ENCODE data around the gene GREB1L. TPM values are rescaled to one million over a fixed set of nuclear protein-coding genes. Genes with fewer than 3 reads are reported as not detected.

Gene GREB1L
- total and polyA plus RNA-seq, 2 donors, result 0.09 to 0.50 TPM

GRCh38 chr18:21484851-21485636 lies 243.0 kb downstream of the GREB1L start:
- H3K9me3 ChIP-seq (ENCODE audit: control insufficient read depth in 2 of 2, insufficient read depth in 1 of 2, low read length in 1 of 2), result no peaks in the 10 kb centered on the region
- H3K27ac ChIP-seq (ENCODE audit: low read depth in 1 of 2, low read length in 1 of 2), result no peak overlapping the region
- WGBS, result 81% methylated on average over 7 of the region's 7 CpGs
- no peaks in the 10 kb centered on the region for H3K27me3 ChIP-seq (ENCODE audit: control insufficient read depth in 2 of 2, insufficient read depth in 1 of 2, low read length in 1 of 2)
- DNase-seq (ENCODE audit: low read depth in 6 of 9, low spot score in 9 of 9), result no peak
- no peaks in the 10 kb centered on the region for H3K4me1 ChIP-seq (ENCODE audit: control insufficient read depth in 2 of 2, insufficient read depth in 2 of 2, low read length in 2 of 2)
- H3K36me3 ChIP-seq (ENCODE audit: control insufficient read depth in 2 of 2, insufficient read depth in 2 of 2, low read length in 1 of 2), result no peaks in the 10 kb centered on the region
- no peak overlapping the region for H3K4me3 ChIP-seq (ENCODE audit: low read length in 2 of 2)

GRCh38 chr18:21486905-21487437 lies 244.9 kb downstream of the GREB1L start:
- H3K27ac ChIP-seq (ENCODE audit: low read depth in 1 of 2, low read length in 1 of 2), result no peak overlapping the region
- no peaks in the 10 kb centered on the region for H3K4me1 ChIP-seq (ENCODE audit: control insufficient read depth in 2 of 2, insufficient read depth in 2 of 2, low read length in 2 of 2)
- no peaks in the 10 kb centered on the region for H3K36me3 ChIP-seq (ENCODE audit: control insufficient read depth in 2 of 2, insufficient read depth in 2 of 2, low read length in 1 of 2)
- 96% methylated on average over 3 of the region's 3 CpGs for WGBS
- no peaks in the 10 kb centered on the region for H3K9me3 ChIP-seq (ENCODE audit: control insufficient read depth in 2 of 2, insufficient read depth in 1 of 2, low read length in 1 of 2)
- no peaks in the 10 kb centered on the region for H3K27me3 ChIP-seq (ENCODE audit: control insufficient read depth in 2 of 2, insufficient read depth in 1 of 2, low read length in 1 of 2)
- no peak overlapping the region for H3K4me3 ChIP-seq (ENCODE audit: low read length in 2 of 2)
- no peak for DNase-seq (ENCODE audit: low read depth in 6 of 9, low spot score in 9 of 9)

GRCh38 chr18:21489119-21489750 lies 247.2 kb downstream of the GREB1L start:
- Histone ChIP-seq H3K27me3 (ENCODE audit: control insufficient read depth in 2 of 2, insufficient read depth in 1 of 2, low read length in 1 of 2) (no peaks in the 10 kb centered on the region), H3K36me3 (ENCODE audit: control insufficient read depth in 2 of 2, insufficient read depth in 2 of 2, low read length in 1 of 2) (no peaks in the 10 kb centered on the region), H3K27ac (ENCODE audit: low read depth in 1 of 2, low read length in 1 of 2) (no peak overlapping the region), H3K4me3 (ENCODE audit: low read length in 2 of 2) (no peak overlapping the region), H3K4me1 (ENCODE audit: control insufficient read depth in 2 of 2, insufficient read depth in 2 of 2, low read length in 2 of 2) (no peaks in the 10 kb centered on the region), H3K9me3 (ENCODE audit: control insufficient read depth in 2 of 2, insufficient read depth in 1 of 2, low read length in 1 of 2) (no peaks in the 10 kb centered on the region)
- 61% methylated on average over 6 of the region's 6 CpGs for WGBS
- DNase-seq (ENCODE audit: low read depth in 6 of 9, low spot score in 9 of 9), result peak in 8 of 9 donors; percentile 16 to 58 (median 28)

DNA sequence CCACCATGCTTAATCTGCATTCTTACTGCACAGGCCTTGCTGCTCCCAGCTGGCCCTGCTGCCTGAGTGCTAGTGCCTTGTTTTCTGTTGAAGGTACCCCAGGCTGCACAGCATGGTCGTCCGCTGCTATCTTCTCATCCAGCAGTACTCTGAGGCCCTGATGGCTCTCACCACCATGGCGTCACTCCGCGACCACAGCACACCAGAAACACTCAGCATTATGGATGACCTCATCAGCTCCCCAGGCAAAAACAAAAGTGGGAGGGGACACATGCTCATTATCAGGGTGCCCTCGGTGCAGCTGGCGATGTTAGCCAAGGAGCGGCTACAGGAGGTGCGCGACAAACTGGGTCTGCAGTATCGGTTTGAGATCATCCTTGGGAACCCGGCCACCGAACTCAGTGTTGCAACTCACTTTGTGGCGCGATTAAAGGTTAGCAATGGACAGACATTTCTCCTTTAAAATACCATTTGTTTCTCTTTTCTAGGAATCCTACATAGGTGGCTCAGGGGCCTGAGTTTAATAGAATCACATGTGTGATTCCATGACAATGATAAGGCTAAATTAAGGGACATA lies 248.0 kb downstream of the GREB1L start:
- 97% methylated on average over 15 of the region's 15 CpGs for WGBS
- DNase-seq (ENCODE audit: low read depth in 6 of 9, low spot score in 9 of 9), result no peak
- no peaks in the 10 kb centered on the region for H3K9me3 ChIP-seq (ENCODE audit: control insufficient read depth in 2 of 2, insufficient read depth in 1 of 2, low read length in 1 of 2)
- no peaks in the 10 kb centered on the region for H3K27me3 ChIP-seq (ENCODE audit: control insufficient read depth in 2 of 2, insufficient read depth in 1 of 2, low read length in 1 of 2)
- H3K4me3 ChIP-seq (ENCODE audit: low read length in 2 of 2), result no peak overlapping the region
- no peaks in the 10 kb centered on the region for H3K36me3 ChIP-seq (ENCODE audit: control insufficient read depth in 2 of 2, insufficient read depth in 2 of 2, low read length in 1 of 2)
- H3K4me1 ChIP-seq (ENCODE audit: control insufficient read depth in 2 of 2, insufficient read depth in 2 of 2, low read length in 2 of 2), result no peaks in the 10 kb centered on the region
- no peak overlapping the region for H3K27ac ChIP-seq (ENCODE audit: low read depth in 1 of 2, low read length in 1 of 2)

GRCh38 chr18:21490748-21491147 lies 248.7 kb downstream of the GREB1L start:
- no peak for DNase-seq (ENCODE audit: low read depth in 6 of 9, low spot score in 9 of 9)
- H3K27ac ChIP-seq (ENCODE audit: low read depth in 1 of 2, low read length in 1 of 2), result no peak overlapping the region
- H3K4me3 ChIP-seq (ENCODE audit: low read length in 2 of 2), result no peak overlapping the region
- H3K9me3 ChIP-seq (ENCODE audit: control insufficient read depth in 2 of 2, insufficient read depth in 1 of 2, low read length in 1 of 2), result no peaks in the 10 kb centered on the region
- H3K27me3 ChIP-seq (ENCODE audit: control insufficient read depth in 2 of 2, insufficient read depth in 1 of 2, low read length in 1 of 2), result no peaks in the 10 kb centered on the region
- H3K36me3 ChIP-seq (ENCODE audit: control insufficient read depth in 2 of 2, insufficient read depth in 2 of 2, low read length in 1 of 2), result no peaks in the 10 kb centered on the region
- H3K4me1 ChIP-seq (ENCODE audit: control insufficient read depth in 2 of 2, insufficient read depth in 2 of 2, low read length in 2 of 2), result no peaks in the 10 kb centered on the region
- 91% methylated on average over 4 of the region's 4 CpGs for WGBS

GRCh38 chr18:21496277-21496835 lies 254.3 kb downstream of the GREB1L start:
- Histone ChIP-seq H3K36me3 (ENCODE audit: control insufficient read depth in 2 of 2, insufficient read depth in 2 of 2, low read length in 1 of 2) (no peaks in the 10 kb centered on the region), H3K4me3 (ENCODE audit: low read length in 2 of 2) (no peak overlapping the region), H3K27ac (ENCODE audit: low read depth in 1 of 2, low read length in 1 of 2) (no peak overlapping the region), H3K4me1 (ENCODE audit: control insufficient read depth in 2 of 2, insufficient read depth in 2 of 2, low read length in 2 of 2) (no peaks in the 10 kb centered on the region), H3K27me3 (ENCODE audit: control insufficient read depth in 2 of 2, insufficient read depth in 1 of 2, low read length in 1 of 2) (no peaks in the 10 kb centered on the region), H3K9me3 (ENCODE audit: control insufficient read depth in 2 of 2, insufficient read depth in 1 of 2, low read length in 1 of 2) (no peaks in the 10 kb centered on the region)
- no peak for DNase-seq (ENCODE audit: low read depth in 6 of 9, low spot score in 9 of 9)
- WGBS, result 96% methylated on average over 12 of the region's 12 CpGs

DNA sequence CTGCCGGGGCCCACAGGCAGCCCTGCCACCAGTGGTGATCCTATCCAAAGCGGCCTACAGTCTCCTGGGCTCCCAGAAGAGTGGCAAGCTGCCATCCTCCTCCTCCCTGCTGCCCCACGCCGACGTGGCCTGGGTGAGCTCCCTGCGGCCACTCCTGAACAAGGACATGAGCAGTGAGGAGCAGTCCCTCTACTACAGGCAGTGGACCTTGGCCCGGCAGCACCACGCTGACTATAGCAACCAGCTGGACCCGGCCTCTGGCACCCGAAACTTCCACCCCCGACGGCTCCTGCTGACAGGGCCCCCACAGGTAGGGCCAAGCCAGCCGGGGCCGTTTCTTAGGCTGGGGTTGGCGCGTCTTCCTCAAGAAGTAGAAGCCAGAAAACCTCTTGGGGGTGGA lies 258.0 kb downstream of the GREB1L start:
- no peaks in the 10 kb centered on the region for H3K36me3 ChIP-seq (ENCODE audit: control insufficient read depth in 2 of 2, insufficient read depth in 2 of 2, low read length in 1 of 2)
- H3K4me1 ChIP-seq (ENCODE audit: control insufficient read depth in 2 of 2, insufficient read depth in 2 of 2, low read length in 2 of 2), result no peaks in the 10 kb centered on the region
- H3K9me3 ChIP-seq (ENCODE audit: control insufficient read depth in 2 of 2, insufficient read depth in 1 of 2, low read length in 1 of 2), result no peaks in the 10 kb centered on the region
- 94% methylated on average over 16 of the region's 16 CpGs for WGBS
- no peak for DNase-seq (ENCODE audit: low read depth in 6 of 9, low spot score in 9 of 9)
- H3K27ac ChIP-seq (ENCODE audit: low read depth in 1 of 2, low read length in 1 of 2), result no peak overlapping the region
- H3K4me3 ChIP-seq (ENCODE audit: low read length in 2 of 2), result no peak overlapping the region
- no peaks in the 10 kb centered on the region for H3K27me3 ChIP-seq (ENCODE audit: control insufficient read depth in 2 of 2, insufficient read depth in 1 of 2, low read length in 1 of 2)

- 96% methylated on average over 7 of the region's 7 CpGs for WGBS
- Histone ChIP-seq H3K4me3 (ENCODE audit: low read length in 2 of 2) (no peak overlapping the region), H3K27me3 (ENCODE audit: control insufficient read depth in 2 of 2, insufficient read depth in 1 of 2, low read length in 1 of 2) (no peaks in the 10 kb centered on the region), H3K36me3 (ENCODE audit: control insufficient read depth in 2 of 2, insufficient read depth in 2 of 2, low read length in 1 of 2) (no peaks in the 10 kb centered on the region), H3K4me1 (ENCODE audit: control insufficient read depth in 2 of 2, insufficient read depth in 2 of 2, low read length in 2 of 2) (no peaks in the 10 kb centered on the region), H3K27ac (ENCODE audit: low read depth in 1 of 2, low read length in 1 of 2) (no peak overlapping the region), H3K9me3 (ENCODE audit: control insufficient read depth in 2 of 2, insufficient read depth in 1 of 2, low read length in 1 of 2) (no peaks in the 10 kb centered on the region)
- no peak for DNase-seq (ENCODE audit: low read depth in 6 of 9, low spot score in 9 of 9)
Measured at GRCh38 chr18:21502661-21503060, 260.6 kb downstream of the GREB1L start.

All from thymus (tissue), 11 donors.